Activated naive CD4-positive, alpha-beta T cell treated with anti-CD3 and anti-CD28 coated beads, Interleukin-2, amount 50 U/mL, for 16 hours (primary cell): Measurements from ENCODE around the gene SPIB.
A peak's percentile ranks its signal among the peaks of the same experiment; 100 is the strongest.
"Not testable (repeated sequence)": the region's sequence is repeated elsewhere in the genome, so short reads cannot be mapped to it uniquely, and the experiment has no call there.

Source experiments
- DNase-seq: peaks from one replicate; pipeline ENCODE4 v3.0.0-alpha.2; 2020

SPIB gene

DNA sequence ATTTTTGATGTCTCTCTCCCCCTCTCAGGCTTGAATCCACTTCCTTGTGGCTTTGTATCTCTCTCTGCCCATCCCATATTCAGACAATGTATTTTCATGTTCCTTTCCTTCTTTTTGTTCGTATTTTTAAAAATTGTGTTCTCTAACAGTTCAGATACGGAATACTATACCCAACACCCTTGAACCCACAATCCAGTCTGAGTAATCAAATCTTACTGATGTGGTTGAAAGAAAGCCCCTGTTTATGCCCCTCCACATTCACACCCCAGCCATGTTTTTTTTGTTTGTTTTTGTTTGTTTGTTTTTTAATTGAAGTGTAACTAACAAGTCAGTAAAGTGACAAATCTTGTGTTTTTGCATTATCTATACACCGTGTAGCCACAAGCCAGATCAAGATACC lies 1.4 kb downstream of the SPIB start:
- DNase-seq, result no peak

DNA sequence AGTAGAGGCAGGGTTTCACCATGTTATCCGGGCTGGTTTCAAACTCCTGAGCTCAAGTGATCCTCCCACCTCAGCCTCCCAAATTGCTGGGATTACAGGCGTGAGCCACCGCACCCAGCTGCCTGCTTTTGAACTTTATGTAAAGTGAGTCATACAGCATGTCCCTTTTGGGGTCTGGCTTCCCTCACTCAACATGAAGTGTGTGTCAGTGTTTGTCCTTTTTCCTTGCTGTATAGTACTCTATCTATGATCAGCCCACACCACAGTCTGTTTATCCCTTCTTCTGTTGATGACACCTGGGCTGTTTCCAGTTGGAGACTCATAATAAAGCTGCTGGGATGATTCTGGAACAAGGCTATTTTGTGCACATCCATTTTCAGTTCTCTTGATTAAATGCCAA lies 2.1 kb downstream of the SPIB start:
- no peak for DNase-seq

DNA sequence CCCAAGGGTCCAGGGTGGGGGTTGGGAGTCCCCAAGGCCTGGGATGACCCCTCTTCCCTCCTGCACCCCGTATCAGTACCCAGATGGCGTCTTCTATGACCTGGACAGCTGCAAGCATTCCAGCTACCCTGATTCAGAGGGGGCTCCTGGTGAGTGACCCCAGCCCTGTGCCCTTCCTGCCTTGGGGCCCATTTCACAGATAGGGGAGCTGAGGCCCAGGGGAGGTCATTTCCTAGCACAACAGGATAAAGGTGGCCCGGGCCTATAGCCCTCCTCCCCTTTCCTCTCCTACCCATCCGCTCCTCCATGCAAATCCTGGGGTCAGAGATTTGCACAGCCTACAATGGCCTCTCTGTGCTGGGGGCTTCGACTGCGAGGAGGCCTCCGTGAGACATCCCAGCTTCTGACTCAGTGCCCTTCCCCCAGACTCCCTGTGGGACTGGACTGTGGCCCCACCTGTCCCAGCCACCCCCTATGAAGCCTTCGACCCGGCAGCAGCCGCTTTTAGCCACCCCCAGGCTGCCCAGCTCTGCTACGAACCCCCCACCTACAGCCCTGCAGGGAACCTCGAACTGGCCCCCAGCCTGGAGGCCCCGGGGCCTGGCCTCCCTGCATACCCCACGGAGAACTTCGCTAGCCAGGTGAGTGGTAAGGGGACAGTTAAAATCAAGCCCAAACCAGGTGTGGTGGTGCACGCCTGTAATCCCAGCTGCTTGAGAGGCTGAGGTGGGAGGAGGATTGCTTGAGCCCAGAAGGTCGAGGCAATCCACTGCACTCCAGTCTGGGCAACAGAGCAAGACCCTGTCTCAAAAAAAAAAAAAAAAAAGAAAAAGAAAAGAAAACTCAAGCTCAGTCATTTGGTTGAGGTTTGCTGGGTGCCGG lies 3.9 kb downstream of the SPIB start:
- no peak for DNase-seq

DNA sequence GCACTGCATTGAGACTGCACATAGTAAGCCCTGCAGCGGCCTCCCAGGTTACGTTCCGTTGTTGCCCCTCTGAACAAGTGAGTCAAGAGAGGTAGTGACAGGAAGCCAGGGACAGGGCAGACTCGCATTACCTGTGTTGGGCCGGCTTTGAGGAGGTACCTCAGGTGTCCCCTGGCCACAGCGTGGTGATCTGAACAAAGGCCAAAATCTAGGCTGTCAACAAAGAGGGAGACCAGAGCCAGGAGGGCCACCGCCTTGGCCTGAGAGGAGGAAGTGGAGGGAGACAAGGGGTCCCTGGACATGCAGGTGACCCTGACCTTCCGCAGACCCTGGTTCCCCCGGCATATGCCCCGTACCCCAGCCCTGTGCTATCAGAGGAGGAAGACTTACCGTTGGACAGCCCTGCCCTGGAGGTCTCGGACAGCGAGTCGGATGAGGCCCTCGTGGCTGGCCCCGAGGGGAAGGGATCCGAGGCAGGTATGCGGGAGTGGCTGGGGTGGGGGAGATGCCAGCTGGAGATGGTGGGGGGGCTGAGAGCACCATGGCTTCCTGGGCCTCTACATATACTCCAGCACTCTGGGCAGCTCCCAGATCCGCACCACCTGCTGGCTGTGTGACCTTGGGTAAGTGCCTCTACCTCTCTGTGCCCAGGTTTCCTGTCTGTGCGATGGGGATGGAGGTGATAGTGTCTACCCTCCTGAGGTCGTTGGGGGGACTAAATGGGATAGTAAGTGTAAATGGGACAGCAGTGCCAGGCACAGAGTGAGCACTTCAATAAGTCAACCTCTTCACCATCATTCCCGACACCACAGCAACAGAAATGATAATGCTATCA lies 4.8 kb downstream of the SPIB start:
- DNase-seq, result no peak

DNA sequence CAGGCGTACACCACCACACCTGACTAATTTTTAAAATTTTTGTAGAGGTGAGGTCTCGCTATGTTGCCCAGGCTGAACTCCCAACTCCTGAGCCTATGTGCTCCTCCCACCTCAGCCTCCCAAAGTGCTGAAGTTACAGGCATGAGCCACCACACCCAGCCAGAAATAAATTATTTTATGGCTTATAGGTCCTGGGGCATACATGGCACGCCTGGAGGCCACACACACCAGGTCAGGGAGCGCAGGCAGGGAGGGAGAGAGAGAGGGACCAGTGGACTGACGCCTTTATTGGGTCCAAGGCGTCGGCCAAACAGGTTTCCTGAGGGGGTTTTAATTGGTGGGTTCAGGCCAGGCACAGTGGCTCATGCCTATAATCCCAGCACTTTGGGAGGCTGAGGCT lies 6.8 kb downstream of the SPIB start:
- DNase-seq, result no peak

DNA sequence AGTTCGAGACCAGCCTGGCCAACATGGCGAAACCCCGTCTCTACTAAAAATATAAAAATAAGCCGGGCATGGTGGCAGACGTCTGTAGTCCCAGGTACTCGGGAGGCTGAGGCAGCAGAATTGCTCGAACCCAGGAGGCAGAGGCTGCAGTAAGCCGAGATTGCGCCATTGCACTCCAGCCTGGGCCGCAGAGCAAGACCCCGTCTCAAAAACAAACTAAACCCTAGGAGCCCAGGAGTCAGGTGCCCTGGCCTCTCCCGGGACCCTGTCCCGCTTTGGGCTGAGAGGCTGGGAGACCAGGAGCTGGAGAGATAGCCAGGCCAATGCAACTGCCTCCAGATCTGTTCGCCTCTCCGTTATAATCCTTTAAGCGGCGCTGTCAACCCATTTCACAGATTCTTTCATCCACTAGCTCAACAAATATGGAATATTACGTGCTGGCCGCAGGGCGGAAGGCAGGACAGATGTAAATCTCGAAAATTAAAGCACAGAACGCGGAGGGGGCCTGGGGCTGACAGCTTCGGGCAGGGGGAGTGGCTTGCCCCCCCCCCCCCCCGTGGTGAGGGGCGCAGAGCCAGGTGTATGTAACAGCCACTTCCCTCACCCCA lies 8.7 kb downstream of the SPIB start:
- no peak for DNase-seq

DNA sequence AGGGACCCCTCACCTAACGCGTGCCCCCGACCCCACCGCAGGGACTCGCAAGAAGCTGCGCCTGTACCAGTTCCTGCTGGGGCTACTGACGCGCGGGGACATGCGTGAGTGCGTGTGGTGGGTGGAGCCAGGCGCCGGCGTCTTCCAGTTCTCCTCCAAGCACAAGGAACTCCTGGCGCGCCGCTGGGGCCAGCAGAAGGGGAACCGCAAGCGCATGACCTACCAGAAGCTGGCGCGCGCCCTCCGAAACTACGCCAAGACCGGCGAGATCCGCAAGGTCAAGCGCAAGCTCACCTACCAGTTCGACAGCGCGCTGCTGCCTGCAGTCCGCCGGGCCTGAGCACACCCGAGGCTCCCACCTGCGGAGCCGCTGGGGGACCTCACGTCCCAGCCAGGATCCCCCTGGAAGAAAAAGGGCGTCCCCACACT lies 9.3 kb downstream of the SPIB start:
- DNase-seq, result peak; percentile 53

DNA sequence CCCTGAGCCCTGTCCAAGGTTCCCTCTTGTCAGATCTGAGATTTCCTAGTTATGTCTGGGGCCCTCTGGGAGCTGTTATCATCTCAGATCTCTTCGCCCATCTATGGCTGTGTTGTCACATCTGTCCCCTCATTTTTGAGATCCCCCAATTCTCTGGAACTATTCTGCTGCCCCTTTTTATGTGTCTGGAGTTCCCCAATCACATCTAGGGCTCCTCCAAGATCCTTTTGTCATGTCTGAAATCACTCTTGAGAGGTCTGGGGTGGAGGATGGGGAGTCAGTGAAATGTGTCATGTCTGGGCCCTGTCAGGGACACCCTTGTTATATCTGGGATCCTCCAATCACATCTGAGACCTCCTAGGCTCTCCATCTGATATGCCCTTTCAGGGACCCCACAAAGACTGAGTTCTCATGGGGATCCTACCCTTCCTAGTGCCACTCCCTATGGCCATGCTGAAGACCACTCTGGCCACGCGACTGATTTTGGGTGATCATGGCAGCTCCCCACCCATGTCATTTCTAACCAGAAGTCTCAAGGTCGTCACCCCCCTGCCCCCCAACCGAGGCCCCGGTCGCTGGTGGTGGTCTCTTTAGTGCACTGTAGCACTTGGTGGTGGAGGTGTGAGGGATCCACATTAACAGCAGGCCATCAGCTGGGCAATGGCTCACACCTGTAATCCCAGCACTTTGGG lies 10.2 kb downstream of the SPIB start:
- DNase-seq, result no peak

DNA sequence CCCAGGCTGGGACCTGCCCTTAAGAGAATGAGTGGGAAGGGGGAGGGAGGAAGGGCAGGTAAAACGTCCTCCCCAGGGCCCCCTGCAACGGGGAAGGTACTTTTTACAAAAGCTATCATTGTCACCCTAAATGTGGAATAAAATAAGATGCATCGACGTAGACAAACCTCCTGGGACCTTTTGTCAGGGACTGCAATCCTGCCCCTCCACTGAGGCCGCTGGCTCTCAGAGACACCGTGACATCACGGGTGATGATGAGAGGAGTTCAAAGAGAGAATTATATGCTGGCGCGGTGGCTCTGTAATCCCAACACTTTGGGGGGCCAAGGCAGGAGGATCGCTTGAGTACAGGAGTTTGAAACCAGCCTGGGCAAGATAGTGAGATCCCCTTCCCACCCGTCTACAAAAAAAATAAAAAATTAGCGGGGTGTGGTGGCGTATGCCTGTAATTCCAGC lies 12.2 kb downstream of the SPIB start:
- DNase-seq, result no peak

DNA sequence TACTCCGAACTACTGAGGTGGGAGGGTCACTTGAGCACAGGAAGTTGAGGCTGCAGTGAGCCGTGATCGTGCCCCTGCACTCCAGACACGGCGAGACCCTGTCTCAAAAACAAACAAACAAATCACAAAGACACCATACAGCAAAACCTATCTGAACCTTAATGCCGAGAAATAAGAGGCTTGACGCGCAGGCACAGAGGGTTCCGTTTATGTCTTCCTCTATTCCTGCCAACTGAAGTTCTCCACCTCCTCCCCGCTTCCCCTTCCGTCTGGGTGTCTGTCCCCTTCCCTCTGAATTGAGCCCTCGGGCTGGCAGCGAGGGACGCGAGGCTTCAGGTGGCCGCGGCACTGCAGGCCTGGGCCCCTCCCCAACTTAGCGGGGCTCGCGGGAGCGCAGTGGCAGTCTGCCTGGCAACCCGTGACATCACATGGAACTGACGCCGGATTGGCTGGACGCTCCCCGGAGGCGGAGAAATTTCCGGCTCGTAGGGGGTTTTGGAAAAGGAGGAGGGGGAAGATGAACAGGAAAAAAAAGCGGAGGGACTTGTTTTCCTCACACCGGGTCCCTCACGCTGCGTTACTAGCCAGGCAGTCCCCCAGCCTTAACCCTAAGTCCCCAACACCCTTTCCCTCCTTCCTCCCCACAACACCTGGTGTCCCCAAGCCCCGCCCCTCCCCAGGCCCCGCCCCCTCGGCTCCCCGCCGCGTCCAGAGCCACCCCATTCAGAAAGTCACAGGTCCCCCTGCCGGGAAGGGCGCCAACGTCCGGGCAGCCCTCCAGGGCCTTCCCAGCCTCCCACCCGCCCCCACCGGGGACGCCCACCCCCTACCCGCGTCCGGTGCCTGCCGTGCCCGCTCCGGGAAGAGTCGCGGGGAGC lies 12.8 kb downstream of the SPIB start:
- peak; percentile 84 for DNase-seq

DNA sequence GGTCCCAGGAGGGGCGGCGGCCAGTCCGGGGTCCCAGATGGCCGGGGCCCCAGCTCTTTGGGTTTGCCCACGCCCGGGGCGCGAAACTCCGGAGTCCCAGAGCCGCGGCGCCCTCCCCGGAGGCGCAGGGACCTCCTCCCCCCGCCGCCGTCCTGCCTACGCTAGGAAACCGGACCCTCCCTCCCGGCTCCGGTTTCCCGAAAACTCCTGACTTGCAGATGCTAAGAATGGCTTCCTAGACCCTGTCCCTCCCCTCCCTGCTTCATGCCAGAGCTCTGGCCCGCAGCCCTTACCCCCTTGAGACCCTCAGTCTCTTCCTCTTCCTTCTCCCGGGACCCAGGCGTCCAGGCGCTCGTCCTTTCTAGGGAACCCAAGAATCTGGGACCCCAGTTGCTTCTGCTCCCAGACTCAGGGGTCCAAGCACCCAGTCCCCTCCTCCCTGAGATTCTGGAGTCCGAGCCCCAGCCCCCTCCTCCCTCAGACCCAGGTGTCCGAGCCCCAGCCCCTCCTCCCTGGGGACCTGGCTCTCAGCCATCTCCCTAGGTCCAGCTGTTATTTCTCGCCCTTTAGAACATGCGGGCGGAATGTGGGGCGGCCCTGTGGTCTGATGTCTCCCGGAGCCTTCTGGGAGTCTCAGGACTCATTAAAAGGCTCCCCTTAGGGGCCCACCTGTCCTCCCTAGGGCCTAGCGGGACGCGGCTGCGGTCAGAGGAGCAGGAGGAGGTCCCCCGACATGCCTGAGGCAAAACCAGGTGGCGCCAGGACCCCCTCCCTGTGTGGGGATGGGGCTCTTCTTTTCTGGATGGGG lies 13.7 kb downstream of the SPIB start, which contains the start of gene MYBPC2:
Gene MYBPC2, plus strand, starts transcription at position 672 of the 808 bp plus-strand sequence. Its CDS starts 62 bp downstream, at position 734.
- DNase-seq, result no peak

DNA sequence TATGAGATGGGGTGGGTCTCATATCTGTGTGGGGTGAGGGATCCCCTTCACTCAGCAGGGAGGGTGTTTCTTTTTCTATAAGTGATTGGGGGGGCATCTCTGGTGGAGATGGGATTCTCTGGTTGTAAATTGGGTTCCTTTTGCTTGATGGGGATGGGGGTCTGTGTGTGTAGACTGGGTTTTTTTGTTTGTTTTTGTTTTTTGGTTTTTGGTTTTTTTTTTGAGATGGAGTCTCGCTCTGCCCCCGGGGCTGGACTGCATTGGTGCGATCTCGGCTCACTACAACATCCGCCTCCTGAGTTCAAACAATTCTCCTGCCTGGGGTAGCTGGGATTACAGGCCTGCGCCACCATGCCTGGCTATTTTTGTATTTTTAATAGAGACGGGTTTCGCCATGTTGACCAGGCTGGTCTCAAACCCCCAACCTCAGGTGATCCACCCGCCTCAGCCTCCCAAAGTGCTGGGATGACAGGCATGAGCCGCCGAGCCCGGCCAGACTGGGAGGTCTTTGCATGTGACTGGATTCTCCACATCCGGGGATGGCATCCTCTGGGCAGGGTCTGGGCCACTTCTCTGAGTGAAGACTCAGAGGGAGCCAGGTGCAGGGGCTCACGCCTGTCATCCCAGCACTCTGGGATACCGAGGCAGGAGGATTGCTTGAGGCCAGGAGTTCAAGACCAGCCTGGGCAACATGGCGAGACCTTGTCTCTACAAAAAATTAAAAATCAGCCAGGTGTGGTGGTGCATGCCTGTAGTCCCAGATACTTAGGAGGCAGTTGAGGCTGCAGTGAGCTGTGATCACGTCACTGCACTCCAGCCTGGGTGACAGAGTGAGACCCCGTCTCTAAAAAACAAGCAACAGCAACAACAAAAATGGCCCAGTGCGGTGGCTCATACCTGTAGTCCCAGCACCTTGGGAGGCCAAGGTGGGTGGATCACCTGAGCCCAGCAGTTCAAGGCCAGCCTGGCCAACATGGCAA lies 14.8 kb downstream of the SPIB start:
- no peak for DNase-seq

DNA sequence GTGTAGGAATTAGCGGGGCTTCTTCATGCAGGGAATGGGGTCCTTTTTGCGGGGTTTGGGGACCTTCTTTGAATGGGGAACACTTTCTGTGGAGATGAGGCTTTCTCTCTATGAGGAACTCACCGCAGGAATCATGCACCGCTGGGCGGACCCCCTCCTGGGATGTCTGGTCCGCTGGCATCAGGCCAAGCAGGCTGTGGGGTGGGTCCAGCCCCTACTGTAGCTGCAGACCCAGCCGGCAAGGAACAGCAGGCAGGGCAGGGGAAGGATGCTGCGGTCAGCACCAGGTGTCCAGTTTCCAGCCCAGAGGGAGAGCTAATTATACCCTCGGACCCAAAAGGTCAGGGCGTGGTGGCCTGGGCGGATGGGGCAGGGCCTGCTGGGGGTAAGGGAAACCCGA lies 15.8 kb downstream of the SPIB start:
- DNase-seq, result no peak

DNA sequence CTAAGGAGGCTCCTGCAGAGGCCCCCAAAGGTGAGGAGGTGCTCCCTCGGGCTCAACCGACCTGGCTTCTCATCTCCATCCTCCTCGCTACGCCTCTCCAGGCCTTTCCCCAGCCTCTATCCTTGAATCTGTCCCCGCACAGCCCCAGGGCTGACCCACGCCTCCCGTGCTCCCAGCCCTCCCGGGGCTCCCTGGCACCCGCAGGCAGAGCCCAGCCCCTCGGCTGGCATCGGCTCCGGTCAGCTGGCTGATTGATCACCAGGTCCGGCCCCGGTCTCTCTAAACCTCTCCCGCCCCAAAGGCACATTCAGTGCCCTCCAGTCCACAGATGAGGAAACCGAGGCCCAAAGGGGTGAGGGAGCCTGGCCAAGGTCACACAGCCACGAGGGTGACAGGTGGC lies 16.5 kb downstream of the SPIB start:
- no peak for DNase-seq

DNA sequence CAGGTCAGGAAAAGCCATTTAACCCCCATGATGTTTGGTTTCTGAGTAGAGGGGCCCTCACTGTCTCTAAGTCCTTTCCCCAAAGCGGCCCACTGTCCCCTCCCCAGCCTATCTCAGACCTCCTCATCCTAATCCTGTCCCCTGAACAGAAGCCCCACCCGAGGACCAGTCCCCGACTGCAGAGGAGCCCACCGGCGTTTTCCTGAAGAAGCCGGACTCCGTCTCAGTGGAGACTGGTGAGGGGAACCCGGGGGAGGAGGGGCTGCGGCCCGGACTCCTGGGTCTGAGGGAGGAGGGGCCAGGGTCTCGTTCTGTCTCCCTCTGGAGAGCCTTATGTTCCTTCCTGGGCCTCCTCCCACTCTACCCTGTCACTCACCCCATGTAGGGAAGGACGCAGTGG lies 16.9 kb downstream of the SPIB start:
- no peak for DNase-seq

DNA sequence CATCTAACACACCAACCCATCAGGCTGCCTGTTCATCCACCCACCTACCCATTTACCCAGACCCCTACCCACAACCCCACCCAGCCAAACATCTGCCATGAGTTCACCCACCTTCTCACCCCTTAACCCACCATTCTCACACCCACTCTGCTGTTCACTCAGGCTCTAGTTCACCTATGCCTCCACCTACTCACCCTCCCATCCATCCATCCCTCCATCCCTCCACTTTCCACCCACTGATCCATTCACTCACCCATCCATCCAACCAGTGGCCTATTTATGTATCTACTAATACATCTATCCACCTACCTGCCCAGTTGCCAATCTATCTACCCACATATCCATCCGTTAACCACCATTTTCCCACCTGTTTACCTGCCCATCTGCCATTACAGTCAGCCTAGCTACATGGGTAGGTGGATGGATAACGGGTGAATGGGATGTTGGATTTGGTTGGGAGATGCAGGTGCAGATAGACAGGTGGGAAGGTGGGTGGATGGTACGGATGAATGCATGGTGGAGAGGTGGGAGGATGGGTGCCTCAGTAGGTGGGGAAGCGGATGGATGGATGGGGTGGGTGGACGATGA lies 19.2 kb downstream of the SPIB start:
- DNase-seq, result no peak

DNA sequence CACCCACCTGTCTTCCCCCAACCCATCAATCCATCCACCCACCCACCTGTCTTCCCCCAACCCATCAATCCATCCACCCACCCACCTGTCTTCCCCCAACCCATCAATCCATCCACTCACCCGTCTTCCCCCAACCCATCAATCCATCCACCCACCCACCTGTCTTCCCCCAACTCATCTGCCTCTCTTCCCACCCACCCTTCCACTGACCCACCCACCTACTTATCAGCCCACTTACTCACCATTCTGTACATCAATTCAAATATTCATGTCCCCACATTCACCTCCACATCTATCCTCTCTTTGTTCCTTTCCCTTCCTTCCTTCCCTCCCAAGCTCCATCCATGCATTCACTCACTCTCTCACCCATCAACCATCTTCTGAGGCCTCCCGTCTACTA lies 20.4 kb downstream of the SPIB start:
- DNase-seq, result not testable (repeated sequence)

DNA sequence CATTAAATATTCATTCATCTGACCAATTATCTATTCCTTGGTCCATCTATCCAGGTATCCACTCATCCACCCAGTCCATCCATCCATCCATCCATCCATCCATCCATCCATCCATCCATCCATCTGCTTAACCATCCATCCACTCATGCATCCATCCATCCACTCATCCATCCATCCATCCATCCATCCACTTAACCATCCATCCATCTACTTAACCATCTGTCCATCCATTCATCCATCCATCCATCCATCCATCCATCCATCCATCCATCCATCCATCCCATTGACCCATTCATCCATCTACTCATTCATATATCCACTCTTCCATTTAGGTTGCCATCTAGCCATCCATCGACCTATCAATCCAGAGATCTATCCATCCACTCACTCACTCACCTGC lies 25.3 kb downstream of the SPIB start:
- no peak for DNase-seq

DNA sequence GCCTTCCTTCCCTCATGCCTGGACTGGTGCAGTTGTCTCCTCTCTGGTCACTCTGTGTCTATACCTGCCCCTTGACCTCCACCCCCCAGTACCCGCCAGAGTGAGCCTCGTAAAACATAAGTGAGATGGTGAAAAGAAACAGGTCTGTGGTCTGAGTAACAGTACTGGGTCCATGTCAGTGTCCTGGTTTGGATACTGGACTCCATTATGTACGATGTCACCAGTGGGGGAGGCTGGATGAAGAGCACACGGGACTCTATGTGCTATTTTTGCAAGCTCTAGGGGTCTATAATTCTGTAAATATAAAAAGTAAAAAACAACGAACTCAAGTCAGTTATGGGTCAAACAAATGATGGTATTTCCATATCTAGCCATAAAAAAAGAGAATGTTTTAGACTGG lies 28.3 kb downstream of the SPIB start:
- no peak for DNase-seq
